MCF 10A (cell line): ENCODE results near the gene CPNE2. TPM values are rescaled to one million over a fixed set of nuclear protein-coding genes. Genes with fewer than 3 reads are reported as not detected.

Experiments used
- BruUV-seq: library from RNA; stranded (reverse); fragments of 400-500 nt; replicated peaks from 2 replicates; lab custom pipeline; 2021; lab: Mats Ljungman, UMichigan
- CTCF ChIA-PET: fragments of 300-600 bp; sonication (Branson Sonifier 250); formaldehyde crosslinking; extraction: SDS; loops from one replicate; lab custom pipeline; 2021; ENCODE audit warnings: antibody characterized with exemption, inconsistent platforms; lab: Yijun Ruan, JAX
- POLR2A ChIA-PET: fragments of 300-600, 350-650 bp; sonication (Branson Sonifier 250); formaldehyde crosslinking; extraction: SDS; loops from one replicate; lab custom pipeline; 2020; ENCODE audit warnings: antibody characterized with exemption, inconsistent platforms; lab: Yijun Ruan, JAX
- DNase-seq: peaks from one replicate; pipeline ENCODE4 v3.0.0-alpha.2; 2018; ENCODE audit not compliant: unreplicated experiment
- H3K27ac Mint-ChIP-seq: one replicate; pipeline ENCODE4 v1.8.0; 2022; ENCODE audit warnings: mild to moderate bottlenecking, low read depth, mixed read lengths; ENCODE audit not compliant: unreplicated experiment
- H3K27me3 Mint-ChIP-seq: one replicate; pipeline ENCODE4 v1.8.0; 2022; ENCODE audit warnings: mixed read lengths; ENCODE audit not compliant: insufficient read depth, unreplicated experiment
- H3K36me3 Mint-ChIP-seq: one replicate; pipeline ENCODE4 v1.8.0; 2022; ENCODE audit warnings: mild to moderate bottlenecking, moderate library complexity, mixed read lengths; ENCODE audit not compliant: insufficient read depth, unreplicated experiment
- H3K4me1 Mint-ChIP-seq: one replicate; pipeline ENCODE4 v1.8.0; 2022; ENCODE audit warnings: mixed read lengths; ENCODE audit not compliant: insufficient read depth, unreplicated experiment
- H3K4me3 Mint-ChIP-seq: one replicate; pipeline ENCODE4 v1.8.0; 2022; ENCODE audit warnings: mild to moderate bottlenecking, moderate library complexity, mixed read lengths; ENCODE audit not compliant: unreplicated experiment
- H3K9me3 Mint-ChIP-seq: one replicate; pipeline ENCODE4 v1.8.0; 2022; ENCODE audit warnings: mixed read lengths; ENCODE audit not compliant: unreplicated experiment
- CTCF ChIP-seq: fragments of 200-600 bp; IDR thresholded peaks from one replicate; pipeline ENCODE4 v1.8.0; 2022; ENCODE audit warnings: antibody characterized with exemption, mild to moderate bottlenecking; ENCODE audit not compliant: unreplicated experiment
- intact Hi-C: fragments of 100-400 bp; cut with micrococcal nuclease; formaldehyde crosslinking; loops from 2 replicates; pipeline ENCODE4 v1.14.1; 2022
- total RNA-seq: library from RNA; stranded (reverse); gene quantifications from 2 replicates; pipeline ENCODE4 v1.2.3, GENCODE V29; 2022

Gene CPNE2
- total RNA-seq, 1 experiment from 2014 or later = 6.7 TPM

GRCh38 chr16:57082664-57083063 is 9.7 kb upstream of the CPNE2 start:
- Mint-ChIP-seq H3K9me3 (no peaks in the 10 kb centered on the region), H3K27me3 (no peaks in the 10 kb centered on the region), H3K27ac (no peak overlapping the region), H3K4me1 (peaks cover 4% of the 10 kb centered on the region), H3K4me3 (no peak overlapping the region), H3K36me3 (no peaks in the 10 kb centered on the region)
- CTCF ChIA-PET = interaction anchor here (0.6 to 5.7 kb wide), 9 partner anchors 9 to 316 kb away, joined by 3 to 74 read pairs (median 5); partner anchors contain the start of gene CPNE2
- no peak for DNase-seq
- POLR2A ChIA-PET = no interaction called here
- BruUV-seq = no TSS peak
- intact Hi-C loops = loop anchor here (5.0 kb wide), 2 partner anchors 215 to 335 kb away; partner anchors contain the start of gene SLC12A3
- no peak for TF ChIP-seq CTCF

- Mint-ChIP-seq H3K27me3 (no peaks in the 10 kb centered on the region), H3K9me3 (no peaks in the 10 kb centered on the region), H3K4me1 (peaks cover 4% of the 10 kb centered on the region), H3K4me3 (no peak overlapping the region), H3K36me3 (no peaks in the 10 kb centered on the region), H3K27ac (no peak overlapping the region)
- intact Hi-C loops = loop anchor here (1.0 to 5.0 kb wide), 4 partner anchors 85 to 334 kb away; partner anchors contain the start of gene SLC12A3
- no peak for DNase-seq
- ChIA-PET CTCF (interaction anchor here (0.6 to 5.7 kb wide), 35 partner anchors 10 to 1933 kb away, joined by 3 to 74 read pairs (median 4); partner anchors contain the start of gene CPNE2), POLR2A (no interaction called here)
- BruUV-seq = no TSS peak
- TF ChIP-seq CTCF = no peak
Measured at GRCh38 chr16:57083485-57084126, 8.8 kb upstream of the CPNE2 start.

- peak; percentile 92 for TF ChIP-seq CTCF
- Mint-ChIP-seq H3K9me3 (no peaks in the 10 kb centered on the region), H3K27ac (no peak overlapping the region), H3K36me3 (no peaks in the 10 kb centered on the region), H3K4me3 (no peak overlapping the region), H3K27me3 (no peaks in the 10 kb centered on the region), H3K4me1 (peaks cover 4% of the 10 kb centered on the region)
- peak; percentile 74 for DNase-seq
- ChIA-PET CTCF (interaction anchor here (0.5 to 5.7 kb wide), 40 partner anchors 11 to 1934 kb away, joined by 3 to 74 read pairs (median 4); partner anchors contain the start of gene CPNE2), POLR2A (interaction anchor here (0.5 to 0.6 kb wide), 2 partner anchors 90 to 570 kb away, joined by 3 read pairs; no protein-coding TSS in a partner anchor)
- no TSS peak for BruUV-seq
- intact Hi-C loops = loop anchor here (1.0 to 5.0 kb wide), 4 partner anchors 84 to 333 kb away; partner anchors contain the start of gene SLC12A3
Measured at GRCh38 chr16:57084257-57084770, 8.1 kb upstream of the CPNE2 start.

GRCh38 chr16:57084996-57085395 is 7.4 kb upstream of the CPNE2 start:
- no peak overlapping the region for H3K4me3 Mint-ChIP-seq
- H3K9me3 Mint-ChIP-seq = no peaks in the 10 kb centered on the region
- H3K27me3 Mint-ChIP-seq = no peaks in the 10 kb centered on the region
- no peak for DNase-seq
- no TSS peak for BruUV-seq
- CTCF ChIA-PET = interaction anchor here (0.5 to 5.7 kb wide), 25 partner anchors 12 to 342 kb away, joined by 3 to 74 read pairs (median 5); partner anchors contain the start of gene CPNE2
- peaks cover 4% of the 10 kb centered on the region for H3K4me1 Mint-ChIP-seq
- POLR2A ChIA-PET = interaction anchor here (0.5 to 0.6 kb wide), 2 partner anchors 89 to 569 kb away, joined by 3 read pairs; no protein-coding TSS in a partner anchor
- no peak for TF ChIP-seq CTCF
- intact Hi-C loops = loop anchor here (1.0 to 5.0 kb wide), 4 partner anchors 83 to 332 kb away; partner anchors contain the start of gene SLC12A3
- no peak overlapping the region for H3K27ac Mint-ChIP-seq
- H3K36me3 Mint-ChIP-seq = no peaks in the 10 kb centered on the region
